Stimulated activated naive CD8-positive, alpha-beta T cell treated with anti-CD3 and anti-CD28 coated beads, Interleukin-15, amount 100 ng/mL, for 72 hours (primary cell): ENCODE measurements around the gene CLIC4.
"Not testable (repeated sequence)": the region's sequence is repeated elsewhere in the genome, so short reads cannot be mapped to it uniquely, and the experiment has no call there.

ENCODE experiments used
- ATAC-seq: fragments of 150-1000 bp; cut with Tn5 transposase; 2 replicates; pipeline ENCODE4 v1.10.0; 2021; ENCODE audit warnings: mild to moderate bottlenecking, moderate library complexity
- DNase-seq, 2 donors: peaks; one replicate each; pipeline ENCODE4 v3.0.0; 2021 to 2022
- H3K27ac Mint-ChIP-seq, 2 donors: one replicate each; pipeline ENCODE4 v1.8.0; 2022; ENCODE audit warnings: mild to moderate bottlenecking in 2 of 2, mixed read lengths in 2 of 2, moderate library complexity in 2 of 2
- H3K27me3 Mint-ChIP-seq: one replicate; pipeline ENCODE4 v1.8.0; 2022; ENCODE audit warnings: mixed read lengths
- H3K4me1 Mint-ChIP-seq: one replicate; pipeline ENCODE4 v1.8.0; 2022; ENCODE audit warnings: mild to moderate bottlenecking, mixed read lengths
- H3K4me3 Mint-ChIP-seq, 2 donors: one replicate each; pipeline ENCODE4 v1.8.0; 2022; ENCODE audit warnings: mild to moderate bottlenecking in 2 of 2, mixed read lengths in 2 of 2, moderate library complexity in 1 of 2
- H3K9me3 Mint-ChIP-seq, 2 donors: one replicate each; pipeline ENCODE4 v1.8.0; 2022; ENCODE audit warnings: mixed read lengths in 2 of 2

The CLIC4 gene

DNA sequence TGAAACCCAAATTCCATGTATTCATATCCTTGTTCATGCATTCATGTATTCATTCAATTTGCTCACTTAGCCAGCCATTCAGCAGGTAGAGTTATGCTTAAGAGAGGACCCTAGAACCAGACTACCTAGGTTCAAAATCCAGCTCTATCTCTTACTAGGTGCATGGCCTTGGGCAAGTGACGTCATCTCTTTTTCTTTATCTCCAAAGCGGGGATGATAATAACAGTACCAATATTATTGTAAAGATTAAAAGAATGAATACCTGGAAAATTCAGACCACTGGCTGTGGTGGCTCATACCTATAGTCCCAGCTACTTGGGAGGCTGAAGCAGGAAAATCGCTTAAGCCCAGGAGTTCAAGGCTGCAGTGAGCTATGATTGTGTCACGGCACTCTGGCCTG, 33.9 kb upstream of the CLIC4 start:
- no peak for ATAC-seq

DNA sequence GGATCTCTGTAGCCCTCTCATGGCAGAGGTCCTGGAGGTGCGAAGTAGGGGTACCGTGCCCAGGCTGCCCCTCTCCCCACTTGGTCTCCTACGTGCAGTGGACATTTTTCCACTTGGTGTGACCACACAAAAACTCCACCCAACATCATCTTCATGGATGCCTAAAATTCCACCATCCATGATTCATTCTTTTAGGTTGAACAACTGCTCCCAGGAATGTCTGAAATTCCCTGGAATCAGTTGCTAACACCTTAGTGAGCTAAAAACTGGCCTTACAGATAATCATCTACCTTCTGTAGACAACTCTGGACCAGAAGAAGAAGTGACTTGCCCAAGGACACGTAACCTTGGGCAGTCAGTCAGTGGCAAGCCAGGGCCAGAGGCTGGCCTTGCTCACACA, 32.1 kb upstream of the CLIC4 start:
- no peak for ATAC-seq

More for the DNA sequence above, 33.9 kb upstream of the CLIC4 start:
- Mint-ChIP-seq H3K9me3 (no peaks in the 10 kb centered on the region), H3K4me1 (peaks cover 9% of the 10 kb centered on the region), H3K27me3 (no peaks in the 10 kb centered on the region), H3K27ac (no peak overlapping the region), H3K4me3 (no peak overlapping the region)
- no peak for DNase-seq

DNA sequence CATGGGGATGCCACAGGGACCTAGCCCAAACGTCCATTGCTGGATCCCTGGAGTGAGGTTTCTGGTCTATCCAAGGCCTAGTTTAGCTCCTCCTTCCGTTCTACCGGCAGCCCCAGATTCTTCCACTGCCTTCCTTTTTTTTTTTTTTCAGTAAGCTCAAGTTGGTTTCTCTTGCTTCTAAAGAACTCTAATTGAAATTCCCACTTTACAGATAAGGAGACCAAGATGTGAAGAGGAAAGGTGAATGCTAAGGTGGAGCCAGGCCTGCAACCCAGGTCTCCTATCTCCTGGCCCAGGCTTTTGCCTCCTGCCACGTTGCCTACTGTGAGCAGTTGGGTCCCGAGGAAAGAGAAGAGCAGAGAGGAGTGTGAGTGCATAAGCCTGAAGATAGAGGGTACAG, 31.5 kb upstream of the CLIC4 start:
- DNase-seq = no peak
- H3K4me1 Mint-ChIP-seq = peaks cover 9% of the 10 kb centered on the region
- ATAC-seq = no peak
- no peaks in the 10 kb centered on the region for H3K9me3 Mint-ChIP-seq
- H3K27ac Mint-ChIP-seq = no peak overlapping the region
- no peak overlapping the region for H3K4me3 Mint-ChIP-seq
- H3K27me3 Mint-ChIP-seq = no peaks in the 10 kb centered on the region

More for the DNA sequence above, 32.1 kb upstream of the CLIC4 start:
- no peak for DNase-seq
- H3K9me3 Mint-ChIP-seq = no peaks in the 10 kb centered on the region
- peaks cover 9% of the 10 kb centered on the region for H3K4me1 Mint-ChIP-seq
- no peak overlapping the region for H3K27ac Mint-ChIP-seq
- no peak overlapping the region for H3K4me3 Mint-ChIP-seq
- H3K27me3 Mint-ChIP-seq = no peaks in the 10 kb centered on the region

DNA sequence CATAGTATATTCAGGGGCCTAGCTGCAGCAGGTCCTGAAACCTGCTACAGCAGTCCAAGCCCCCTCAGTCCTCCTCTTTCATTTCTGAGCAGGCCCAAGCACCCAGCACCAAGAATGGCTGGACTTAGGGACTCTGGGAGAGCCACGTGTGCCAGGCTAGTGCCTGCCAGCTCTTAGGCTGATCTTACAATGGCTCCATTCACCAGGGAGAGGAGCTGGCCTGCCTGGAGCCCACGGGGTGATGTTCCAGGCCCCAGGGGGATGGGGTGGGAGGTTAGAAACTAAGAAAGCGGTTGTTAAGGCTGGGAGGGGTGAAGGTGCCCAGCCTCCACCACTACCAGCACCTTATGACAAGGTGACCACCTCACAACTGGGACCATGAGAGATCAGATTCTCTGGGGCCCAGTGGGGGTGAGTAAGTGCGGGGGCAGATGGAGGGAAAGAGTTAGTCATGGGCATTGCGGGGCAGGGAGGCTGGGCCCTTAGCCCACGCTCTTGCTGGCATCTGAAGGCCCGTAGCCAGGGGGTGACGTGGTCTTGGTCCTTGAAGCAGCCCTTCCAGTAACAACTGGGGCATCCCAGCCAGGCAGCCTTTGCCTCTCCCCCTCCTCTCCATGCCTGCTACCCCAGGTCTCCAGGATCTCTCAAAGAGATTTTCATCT, 30.3 kb upstream of the CLIC4 start:
- no peak overlapping the region for H3K4me3 Mint-ChIP-seq
- ATAC-seq = peak; percentile 55
- DNase-seq = no peak
- H3K9me3 Mint-ChIP-seq = no peaks in the 10 kb centered on the region
- peaks cover 9% of the 10 kb centered on the region for H3K4me1 Mint-ChIP-seq
- H3K27me3 Mint-ChIP-seq = no peaks in the 10 kb centered on the region
- H3K27ac Mint-ChIP-seq = peak overlapping the region in 1 of 2 donors; percentile 13

DNA sequence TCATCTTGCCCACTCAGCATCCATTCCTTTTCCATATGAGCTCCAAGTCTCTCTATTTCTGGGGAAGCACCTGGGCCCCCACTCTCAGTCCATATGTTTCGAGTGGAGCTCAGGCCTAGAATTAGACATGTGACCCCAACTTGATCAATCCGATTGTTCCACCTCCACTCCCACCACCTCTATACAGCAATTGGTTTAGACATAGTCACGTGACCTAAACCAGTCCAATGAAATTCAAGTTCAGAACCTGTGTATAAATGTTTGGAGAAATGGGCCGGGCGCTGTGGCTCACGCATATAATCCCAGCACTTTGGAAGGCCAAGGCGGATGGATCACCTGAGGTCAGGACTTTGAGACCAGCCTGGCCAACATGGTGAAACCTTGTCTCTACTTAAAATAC, 29.6 kb upstream of the CLIC4 start:
- DNase-seq = no peak
- Mint-ChIP-seq H3K4me3 (no peak overlapping the region), H3K4me1 (peaks cover 9% of the 10 kb centered on the region), H3K27me3 (no peaks in the 10 kb centered on the region), H3K9me3 (no peaks in the 10 kb centered on the region), H3K27ac (no peak overlapping the region)
- ATAC-seq = no peak

DNA sequence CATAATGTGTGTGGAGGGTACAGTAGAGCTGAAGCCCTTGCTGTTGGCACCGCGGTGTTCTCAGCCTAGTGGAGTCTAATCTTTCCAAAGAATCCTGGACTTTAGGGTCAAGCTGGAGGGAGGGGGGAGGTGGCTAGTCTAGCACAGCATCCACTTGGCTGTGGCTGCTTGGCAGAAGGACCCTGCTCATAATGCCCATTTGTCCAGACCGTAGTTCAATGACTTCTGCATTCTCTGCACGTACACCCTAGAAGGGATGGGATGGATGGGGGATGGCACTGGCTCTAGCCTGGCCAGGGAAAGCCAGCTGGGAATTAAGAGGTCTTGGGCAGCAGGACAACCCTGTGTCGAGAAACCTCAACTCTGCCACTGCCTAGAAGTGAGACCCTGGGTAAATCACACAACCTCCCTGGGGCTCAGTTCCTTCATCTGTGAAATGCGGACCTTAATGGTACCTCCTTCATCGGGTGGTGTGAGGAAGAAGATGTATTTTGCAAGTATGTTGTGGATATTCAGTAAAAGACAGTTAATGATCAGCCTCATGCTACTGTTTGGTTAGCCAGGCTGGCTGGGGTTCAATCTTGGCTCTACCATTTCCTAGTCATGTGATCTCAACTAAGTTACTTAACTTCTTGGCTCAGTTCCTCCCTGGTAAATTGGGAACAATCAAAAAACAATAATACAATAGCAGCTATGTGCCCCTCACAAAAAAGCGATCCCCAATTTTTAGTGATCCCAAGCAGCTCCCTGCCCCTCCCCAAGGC, 27.2 kb upstream of the CLIC4 start:
- Mint-ChIP-seq H3K27ac (no peak overlapping the region), H3K27me3 (no peaks in the 10 kb centered on the region), H3K4me1 (peaks cover 15% of the 10 kb centered on the region), H3K4me3 (no peak overlapping the region), H3K9me3 (no peaks in the 10 kb centered on the region)
- no peak for ATAC-seq
- DNase-seq = no peak

DNA sequence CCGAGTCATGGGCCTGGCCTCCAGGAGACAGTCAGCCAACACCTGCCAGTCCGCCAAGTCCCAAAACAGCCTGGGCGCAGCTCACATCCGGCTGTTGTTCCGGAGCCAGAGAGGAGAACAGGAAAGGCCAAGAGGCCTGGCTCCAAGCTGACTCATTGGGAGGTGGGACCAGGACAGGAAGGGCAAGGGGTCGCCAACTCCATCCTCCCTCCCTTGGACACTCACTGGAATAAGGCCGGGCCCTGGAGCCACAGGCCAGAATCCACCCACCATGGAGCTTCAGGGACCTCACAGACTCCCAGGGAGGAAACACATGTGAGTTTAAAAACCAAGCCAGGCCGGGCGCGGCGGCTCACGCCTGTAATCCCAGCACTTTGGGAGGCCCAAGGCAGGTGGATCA, 25.1 kb upstream of the CLIC4 start:
- ATAC-seq (no peak), DNase-seq (no peak)
- Mint-ChIP-seq H3K9me3 (no peaks in the 10 kb centered on the region), H3K27ac (no peak overlapping the region), H3K27me3 (no peaks in the 10 kb centered on the region), H3K4me1 (peaks cover 8% of the 10 kb centered on the region), H3K4me3 (no peak overlapping the region)

DNA sequence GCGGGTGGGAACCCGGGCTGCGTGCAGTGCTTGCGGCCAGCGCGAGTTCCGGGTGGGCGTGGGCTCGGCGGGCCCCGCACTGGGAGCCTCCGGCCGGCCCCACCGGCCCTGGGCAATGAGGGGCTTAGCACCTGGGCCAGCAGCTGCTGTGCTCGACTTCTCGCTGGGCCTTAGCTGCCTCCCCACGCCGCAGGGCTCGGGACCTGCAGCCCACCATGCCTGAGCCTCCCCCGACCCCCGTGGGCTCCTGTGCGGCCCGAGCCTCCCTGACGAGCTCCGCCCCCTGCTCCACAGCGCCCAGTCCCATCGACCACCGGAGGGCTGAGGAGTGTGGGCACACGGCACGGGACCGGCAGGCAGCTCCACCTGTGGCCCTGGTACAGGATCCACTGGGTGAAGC, 23.7 kb upstream of the CLIC4 start:
- no peak overlapping the region for H3K27ac Mint-ChIP-seq
- no peak for ATAC-seq
- no peak for DNase-seq
- H3K4me3 Mint-ChIP-seq = no peak overlapping the region
- no peaks in the 10 kb centered on the region for H3K27me3 Mint-ChIP-seq
- no peaks in the 10 kb centered on the region for H3K9me3 Mint-ChIP-seq
- H3K4me1 Mint-ChIP-seq = peaks cover 6% of the 10 kb centered on the region

DNA sequence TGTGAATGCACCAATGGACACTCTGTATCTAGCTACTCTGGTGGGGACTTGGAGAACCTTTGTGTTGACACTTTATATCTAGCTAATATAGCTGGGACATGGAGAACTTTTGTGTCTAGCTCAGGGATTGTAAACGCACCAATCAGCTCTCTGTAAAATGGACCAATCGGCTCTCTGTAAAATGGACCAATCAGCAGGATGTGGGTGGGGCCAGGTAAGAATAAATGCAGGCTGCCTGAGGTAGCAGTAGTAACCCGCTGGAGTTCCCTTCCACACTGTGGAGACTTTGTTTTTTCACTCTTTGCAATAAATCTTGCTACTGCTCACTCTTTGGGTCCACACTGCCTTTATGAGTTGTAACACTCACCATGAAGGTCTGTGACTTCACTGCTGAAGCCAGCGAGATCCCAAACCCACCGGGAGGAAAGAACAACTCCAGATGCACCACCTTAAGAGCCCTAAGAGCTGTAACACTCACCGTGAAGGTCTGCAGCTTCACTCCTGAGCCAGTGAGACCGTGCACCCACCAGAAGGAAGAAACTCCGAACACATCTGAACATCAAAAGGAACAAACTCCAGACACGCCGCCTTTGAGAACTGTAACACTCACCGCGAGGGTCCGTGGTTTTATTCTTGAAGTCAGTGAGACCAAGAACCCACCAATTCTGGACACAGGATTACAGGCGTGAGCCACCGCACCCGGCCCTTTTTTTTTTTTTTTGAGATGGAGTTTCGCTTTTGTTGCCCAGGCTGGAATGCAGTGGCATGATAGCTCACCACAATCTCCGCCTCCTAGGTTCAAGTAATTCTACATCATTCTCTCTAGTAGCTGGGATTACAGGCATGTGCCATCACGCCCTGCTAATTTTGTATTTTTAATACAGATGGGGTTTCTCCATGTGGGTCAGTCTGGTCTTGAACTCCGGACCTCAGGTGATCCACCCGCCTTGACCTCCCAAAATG, 22.9 kb upstream of the CLIC4 start:
- not testable (repeated sequence) for H3K27me3 Mint-ChIP-seq, DNase-seq, H3K9me3 Mint-ChIP-seq, ATAC-seq, H3K4me1 Mint-ChIP-seq
- H3K27ac Mint-ChIP-seq = peak overlapping the region in 1 of 2 donors; percentile 52
- peak overlapping the region; percentile 57 to 65 for H3K4me3 Mint-ChIP-seq

DNA sequence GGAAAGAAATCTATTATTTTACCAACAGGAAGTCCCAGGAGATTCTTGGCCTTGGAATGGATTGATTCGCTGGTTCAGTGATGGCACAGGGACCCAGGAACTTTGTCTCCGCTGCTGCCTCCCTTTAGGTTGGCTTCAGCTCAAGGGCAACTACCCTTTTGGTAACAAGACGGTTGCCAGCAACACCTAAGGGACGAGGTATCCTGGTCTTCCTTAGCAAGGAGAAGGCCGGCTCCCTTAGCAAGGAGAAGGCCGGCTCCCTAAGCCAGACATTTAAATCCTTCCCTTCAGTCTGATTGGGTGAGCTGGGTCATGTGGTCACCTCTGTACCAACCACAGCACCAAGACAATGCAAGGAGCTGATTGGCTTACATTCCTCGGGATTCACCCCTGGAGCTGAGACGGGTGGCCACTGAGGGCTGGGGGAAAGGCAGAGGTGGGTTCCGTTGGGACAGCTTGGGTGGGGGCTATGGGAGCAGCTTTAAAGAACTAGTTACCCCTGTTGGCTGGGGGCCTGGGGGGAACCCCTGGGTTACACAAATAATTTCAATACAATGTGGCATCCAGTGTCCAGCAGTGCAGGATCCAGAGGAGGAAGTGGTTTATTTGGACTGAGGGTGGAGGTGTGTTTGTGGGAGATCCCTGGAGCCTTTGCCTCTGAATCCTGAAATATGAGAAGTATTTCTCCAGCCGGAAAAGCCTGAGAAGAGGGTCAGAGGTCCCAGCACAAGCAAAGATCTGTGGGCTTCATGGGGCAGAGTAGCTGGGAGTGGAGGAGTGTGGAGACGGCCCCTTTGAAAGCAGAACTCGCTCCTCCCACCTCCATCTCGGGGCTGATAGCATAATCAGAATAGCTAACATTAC, 20.7 kb upstream of the CLIC4 start:
- no peak for DNase-seq
- H3K4me3 Mint-ChIP-seq = no peak overlapping the region
- H3K9me3 Mint-ChIP-seq = no peaks in the 10 kb centered on the region
- ATAC-seq = no peak
- no peaks in the 10 kb centered on the region for H3K27me3 Mint-ChIP-seq
- peaks cover 15% of the 10 kb centered on the region for H3K4me1 Mint-ChIP-seq
- H3K27ac Mint-ChIP-seq = peak overlapping the region in 1 of 2 donors; percentile 7

DNA sequence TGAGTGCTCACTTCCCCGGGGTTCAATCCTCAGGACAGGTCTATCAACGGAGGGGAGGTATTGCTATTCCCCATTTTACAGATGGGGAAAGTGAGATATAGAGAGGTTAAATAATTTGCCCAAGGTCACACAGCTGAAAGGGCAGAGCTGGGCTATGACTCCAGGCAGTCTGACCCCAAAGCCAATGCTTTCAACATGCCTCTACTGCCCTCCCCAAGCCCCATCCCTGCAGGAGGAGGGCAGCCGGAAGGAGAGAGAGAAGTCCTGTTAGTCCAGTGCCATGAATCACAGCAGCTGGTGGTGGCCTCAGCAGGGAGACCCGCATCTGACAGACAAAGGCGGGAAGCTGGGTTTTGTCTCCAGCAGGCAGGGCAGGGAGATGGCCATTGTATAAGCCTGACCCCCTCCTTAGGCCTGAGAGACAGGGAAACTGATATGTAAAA, 20.0 kb upstream of the CLIC4 start:
- ATAC-seq = no peak
- H3K4me1 Mint-ChIP-seq = peaks cover 15% of the 10 kb centered on the region
- no peak for DNase-seq
- no peak overlapping the region for H3K27ac Mint-ChIP-seq
- no peaks in the 10 kb centered on the region for H3K9me3 Mint-ChIP-seq
- no peaks in the 10 kb centered on the region for H3K27me3 Mint-ChIP-seq
- H3K4me3 Mint-ChIP-seq = no peak overlapping the region

DNA sequence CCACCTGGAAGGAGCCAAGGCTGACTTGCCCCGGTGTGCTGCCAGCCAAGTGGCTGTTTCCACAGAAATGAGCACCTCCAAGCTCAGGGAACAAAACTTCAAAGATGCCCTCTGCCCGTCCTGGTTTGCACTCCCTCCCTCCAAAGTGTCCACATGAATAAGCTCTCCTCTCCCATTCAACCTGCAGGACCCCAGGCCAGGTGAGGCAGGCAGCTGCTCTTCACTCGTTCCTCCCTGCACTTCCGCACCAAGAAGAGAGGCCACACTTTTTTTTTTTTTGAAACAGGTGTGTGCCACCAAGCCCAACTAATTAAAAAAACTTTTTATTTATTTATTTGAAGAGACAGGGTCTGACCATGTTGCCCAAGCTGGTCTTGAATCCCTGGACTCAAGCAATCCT, 18.5 kb upstream of the CLIC4 start:
- H3K4me3 Mint-ChIP-seq = no peak overlapping the region
- no peak for ATAC-seq
- peaks cover 15% of the 10 kb centered on the region for H3K4me1 Mint-ChIP-seq
- no peak for DNase-seq
- no peak overlapping the region for H3K27ac Mint-ChIP-seq
- no peaks in the 10 kb centered on the region for H3K9me3 Mint-ChIP-seq
- H3K27me3 Mint-ChIP-seq = no peaks in the 10 kb centered on the region

DNA sequence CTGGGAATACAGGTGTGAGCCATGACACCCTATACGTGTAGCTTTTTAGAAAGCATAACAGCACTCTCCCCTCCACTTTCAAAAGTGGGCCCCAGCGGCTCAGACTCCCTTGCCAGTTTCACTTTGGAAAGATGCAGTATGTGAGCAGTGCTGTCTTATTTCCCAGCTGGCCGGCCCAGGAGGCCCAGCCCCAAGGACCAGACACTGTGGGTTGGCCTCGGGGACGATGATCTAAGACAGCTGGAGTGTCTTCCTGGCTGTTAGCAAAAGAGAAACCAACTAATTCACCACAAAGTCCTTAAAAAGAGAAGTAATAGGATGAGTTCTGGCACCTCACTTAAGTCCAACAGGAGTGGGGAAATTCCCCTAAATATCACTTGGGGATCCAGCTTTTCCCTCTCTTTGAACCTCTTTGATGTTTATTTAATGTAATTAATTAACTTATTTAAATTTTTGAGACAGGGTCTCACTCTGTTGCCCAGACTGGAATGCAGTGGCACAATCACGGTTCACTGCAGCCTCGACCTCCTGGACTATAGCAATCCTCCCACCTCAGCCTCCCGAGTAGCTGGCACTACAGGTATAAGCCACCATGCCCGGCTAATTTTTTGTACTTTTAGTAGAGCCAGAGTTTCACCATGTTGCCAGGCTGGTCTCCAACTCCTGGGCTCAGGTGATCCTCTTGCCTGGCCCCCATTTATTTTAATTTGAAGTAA, 17.6 kb upstream of the CLIC4 start:
- DNase-seq = no peak
- no peak overlapping the region for H3K27ac Mint-ChIP-seq
- peak overlapping the region in 1 of 2 donors; percentile 40 for H3K4me3 Mint-ChIP-seq
- ATAC-seq = peak; percentile 48
- no peaks in the 10 kb centered on the region for H3K9me3 Mint-ChIP-seq
- peaks cover 10% of the 10 kb centered on the region for H3K4me1 Mint-ChIP-seq
- no peaks in the 10 kb centered on the region for H3K27me3 Mint-ChIP-seq

DNA sequence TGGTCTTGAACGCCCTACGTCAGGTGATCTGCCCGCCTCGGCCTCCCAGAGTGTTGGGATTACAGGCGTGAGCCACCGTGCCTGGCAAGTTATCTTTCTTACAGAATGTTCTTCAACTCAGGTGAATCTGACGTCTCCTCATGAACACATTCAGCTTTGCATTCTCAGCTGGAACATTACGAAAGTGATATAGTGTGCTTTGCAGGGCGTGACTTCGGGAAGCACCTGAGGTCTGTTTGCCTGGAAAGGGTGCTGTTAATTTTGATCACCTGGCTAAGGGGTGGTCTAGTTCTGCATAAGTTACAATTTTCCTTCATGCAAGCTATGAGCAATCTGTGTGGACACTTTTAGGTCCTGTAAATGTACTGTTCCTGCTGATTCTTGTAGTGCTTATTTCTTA, 16.3 kb upstream of the CLIC4 start:
- Mint-ChIP-seq H3K27ac (no peak overlapping the region), H3K4me1 (peaks cover 10% of the 10 kb centered on the region), H3K4me3 (no peak overlapping the region), H3K27me3 (no peaks in the 10 kb centered on the region), H3K9me3 (no peaks in the 10 kb centered on the region)
- no peak for DNase-seq
- no peak for ATAC-seq
